HepG2 (cell line): ENCODE results near the gene ADGRV1. TPM values are rescaled to one million over a fixed set of nuclear protein-coding genes. Genes with fewer than 3 reads are reported as not detected.
A peak's percentile ranks its signal among the peaks of the same experiment; 100 is the strongest.

Experiments used
- ATAC-seq: fragments of 200-7000 bp; cut with Tn5 transposase; 3 replicates; pipeline ENCODE4 v1.9.1; 2020; ENCODE audit warnings: mild to moderate bottlenecking, moderate library complexity
- BruUV-seq: library from RNA; stranded (reverse); fragments of 400-500 nt; replicated peaks from 2 replicates; lab custom pipeline; 2021; lab: Mats Ljungman, UMichigan
- CTCF ChIA-PET: fragments of 300-600 bp; formaldehyde crosslinking; extraction: SDS; loops from one replicate; lab custom pipeline; 2021; ENCODE audit warnings: low total read pairs, inconsistent platforms, low intra/inter-chr PET ratio; lab: Yijun Ruan, JAX
- POLR2A ChIA-PET: fragments of 350-600 bp; sonication (Branson Sonifier 250); formaldehyde crosslinking; loops from one replicate; lab custom pipeline; 2020; ENCODE audit warnings: antibody characterized with exemption, inconsistent platforms; lab: Yijun Ruan, JAX
- DNase-seq: peaks from one replicate; pipeline ENCODE4 v3.0.0-alpha.2; 2015; ENCODE audit warnings: low spot score
- FAIRE-seq: peaks from 3 replicates; lab custom pipeline; 2011; peaks lifted over from hg19 to GRCh38; lab: Jason Lieb, UNC
- H2AFZ ChIP-seq: one replicate; pipeline ENCODE4 v1.6.1; 2011; ENCODE audit warnings: low read length, inconsistent platforms
- H3K27ac ChIP-seq: fragments of 300-600 bp; 3 replicates; pipeline ENCODE4 v1.8.0; 2011; ENCODE audit warnings: mixed run types, mild to moderate bottlenecking, mixed read lengths, low read length, inconsistent platforms; ENCODE audit not compliant: insufficient read depth; ENCODE audit errors: extremely low read length
- H3K27me3 ChIP-seq, 2 experiments: fragments of 200-600 bp in 1 of 2; 2 replicates in 1 of 2; 3 replicates in 1 of 2; pipeline versions ENCODE4 v1.6.0 to v1.8.0; 2011; ENCODE audit warnings: low read length in 2 of 2, mild to moderate bottlenecking in 2 of 2, moderate library complexity in 2 of 2, inconsistent platforms in 1 of 2; ENCODE audit not compliant: insufficient read depth in 2 of 2, control insufficient read depth in 1 of 2
- H3K36me3 ChIP-seq, 2 experiments: fragments of 200-600 bp in 1 of 2; replicated peaks in 1 of 2; 2 replicates in 1 of 2; 3 replicates in 1 of 2; pipeline versions ENCODE4 v1.5.1 to v1.8.0; 2011; ENCODE audit warnings: low read length in 2 of 2, inconsistent platforms in 1 of 2; ENCODE audit not compliant: insufficient read depth in 2 of 2, control insufficient read depth in 1 of 2
- H3K4me1 ChIP-seq: 2 replicates; pipeline ENCODE4 v1.5.1; 2012; ENCODE audit warnings: low read length, inconsistent platforms; ENCODE audit not compliant: insufficient read depth
- H3K4me2 ChIP-seq: 2 replicates; pipeline ENCODE4 v1.6.0; 2011; ENCODE audit warnings: low read depth, low read length, inconsistent platforms
- H3K4me3 ChIP-seq, 3 experiments: fragments of 200-600 bp in 1 of 3; sonication (generic), shearing (Covaris generic) in 1 of 3; replicated peaks in 1 of 3; 2 replicates each; pipeline ENCODE4 v1.5.1; 2011 to 2016; ENCODE audit warnings: low read length in 3 of 3, inconsistent platforms in 2 of 3, low read depth in 2 of 3, mild to moderate bottlenecking in 2 of 3, control low read depth in 1 of 3, mixed read lengths in 1 of 3; ENCODE audit not compliant: insufficient read depth in 1 of 3
- H3K79me2 ChIP-seq: one replicate; pipeline ENCODE4 v1.6.1; 2011; ENCODE audit warnings: low read length, inconsistent platforms; ENCODE audit not compliant: insufficient read depth
- H3K9ac ChIP-seq: 2 replicates; pipeline ENCODE4 v1.6.0; 2011; ENCODE audit warnings: mild to moderate bottlenecking, low read depth, low read length, inconsistent platforms; ENCODE audit not compliant: insufficient read depth
- H3K9me3 ChIP-seq: 2 replicates; pipeline ENCODE4 v1.5.1; 2012; ENCODE audit warnings: mild to moderate bottlenecking, low read length
- H4K20me1 ChIP-seq: 2 replicates; pipeline ENCODE4 v1.6.0; 2011; ENCODE audit warnings: inconsistent platforms, mild to moderate bottlenecking, low read length, moderate library complexity; ENCODE audit not compliant: insufficient read depth
- AHDC1 ChIP-seq: sonication (generic); formaldehyde crosslinking; IDR thresholded peaks from 2 replicates; pipeline ENCODE4 v1.5.1; 2020; ENCODE audit warnings: mild to moderate bottlenecking, missing genetic modification reagents, borderline replicate concordance
- CENPX ChIP-seq: sonication (generic); formaldehyde crosslinking; IDR thresholded peaks from 2 replicates; pipeline ENCODE4 v1.9.0; 2021; ENCODE audit warnings: mild to moderate bottlenecking, missing genetic modification reagents, moderate library complexity
- TAF15 ChIP-seq: fragments of 200-400 bp; formaldehyde crosslinking; IDR thresholded peaks from one replicate; pipeline ENCODE4 v1.6.1; 2018; ENCODE audit warnings: mild to moderate bottlenecking, low read depth, low read length; ENCODE audit not compliant: poor library complexity, severe bottlenecking
- ZNF234 ChIP-seq: sonication (generic); formaldehyde crosslinking; conservative IDR thresholded peaks from 2 replicates; pipeline ENCODE4 v1.5.1; 2020; ENCODE audit warnings: mild to moderate bottlenecking, missing genetic modification reagents
- ZNF354B ChIP-seq: sonication (generic); formaldehyde crosslinking; IDR thresholded peaks from 2 replicates; pipeline ENCODE4 v1.8.0; 2022; ENCODE audit warnings: mild to moderate bottlenecking, missing genetic modification reagents
- ZNF629 ChIP-seq: sonication (generic); formaldehyde crosslinking; conservative IDR thresholded peaks from 2 replicates; pipeline ENCODE4 v1.5.0; 2020; ENCODE audit warnings: missing genetic modification reagents
- WGBS: methylation state at CpG from one replicate; pipeline ENCODE4 v1.1.6; 2017; ENCODE audit warnings: low lambda C conversion rate; 5-methylcytosine and 5-hydroxymethylcytosine counted together
- in situ Hi-C: cut with HindIII; loops from 2 replicates; pipeline ENCODE4 v1.10.0; 2017; ENCODE audit warnings: low pct_unique_long_range_greater_than_20kb; ENCODE audit not compliant: extremely low pct_ligation_motif_present
- intact Hi-C: fragments of 100-400 bp; cut with micrococcal nuclease; formaldehyde crosslinking; loops from one replicate; pipeline ENCODE4 v1.10.0; 2022; ENCODE audit not compliant: unreplicated experiment
- polyA plus RNA-seq, 8 experiments: library from polyadenylated mRNA; depleted of rRNA in 3 of 8; stranded (reverse) in 7 of 8; unstranded in 1 of 8; fragments of >200 nt; fragmentation: Illumina TruSeq in 4 of 8; extraction: Trizol in 4 of 8; gene quantifications; 2 replicates each; pipeline versions ENCODE4 v1.2.1 to v1.2.3, GENCODE V29; 2011 to 2016; ENCODE audit warnings: low read depth in 4 of 8, missing spikeins in 1 of 8, mixed read lengths in 1 of 8; ENCODE audit not compliant: insufficient read depth in 1 of 8
- total RNA-seq, 5 experiments: library from RNA; depleted of rRNA; stranded (reverse); fragments of >200 nt; fragmentation: Illumina TruSeq; extraction: Trizol; gene quantifications; 2 replicates each; pipeline ENCODE4 v1.2.3, GENCODE V29; 2016; ENCODE audit warnings: low read depth in 1 of 5
- TF ChIP-seq, protein P1 (sequence below): sonication (generic); formaldehyde crosslinking; IDR thresholded peaks from 2 replicates; pipeline ENCODE4 v1.5.1; 2020; ENCODE audit warnings: missing genetic modification reagents, mild to moderate bottlenecking, borderline replicate concordance

The ADGRV1 gene
- total and polyA plus RNA-seq, 2 of the 13 experiments (the other 11 are each of a cell fraction or from before 2014, with no cell fraction given): 1.7 to 3.9 TPM

DNA sequence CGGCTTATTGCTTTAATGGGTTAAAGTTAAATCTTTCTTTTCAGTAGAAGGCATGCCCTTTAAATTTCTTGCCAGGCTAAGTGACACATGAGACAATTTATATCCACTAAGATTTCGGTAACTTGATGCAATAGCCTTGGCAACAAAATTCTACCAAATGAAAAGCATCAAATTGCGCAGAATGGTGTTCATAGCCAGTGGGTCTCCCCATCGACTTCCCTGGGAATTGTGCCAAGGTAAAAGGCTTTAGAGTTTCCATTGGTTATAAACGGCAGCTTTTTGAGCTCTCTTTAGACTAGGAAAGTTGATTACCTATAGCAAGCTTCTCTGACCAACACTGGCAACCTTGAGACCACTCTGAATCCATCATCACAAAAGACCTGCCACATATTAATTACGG lies 466.1 kb downstream of the ADGRV1 start (continued):
- TF ChIP-seq, protein P1, sequence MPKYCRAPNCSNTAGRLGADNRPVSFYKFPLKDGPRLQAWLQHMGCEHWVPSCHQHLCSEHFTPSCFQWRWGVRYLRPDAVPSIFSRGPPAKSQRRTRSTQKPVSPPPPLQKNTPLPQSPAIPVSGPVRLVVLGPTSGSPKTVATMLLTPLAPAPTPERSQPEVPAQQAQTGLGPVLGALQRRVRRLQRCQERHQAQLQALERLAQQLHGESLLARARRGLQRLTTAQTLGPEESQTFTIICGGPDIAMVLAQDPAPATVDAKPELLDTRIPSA: no peak

- Histone ChIP-seq H3K4me2 (no peak overlapping the region), H2AFZ (no peak overlapping the region), H3K27ac (no peak overlapping the region), H3K4me3 (no peak overlapping the region), H4K20me1 (no peaks in the 10 kb centered on the region), H3K4me1 (peaks cover 43% of the 10 kb centered on the region), H3K36me3 (no peaks in the 10 kb centered on the region), H3K27me3 (no peaks in the 10 kb centered on the region)
- intact Hi-C loops: loop anchor here (5.0 kb wide), 1 partner anchor 287 kb away; no protein-coding TSS in a partner anchor
- no peak for DNase-seq
- BruUV-seq: no TSS peak
- no peak for ATAC-seq
- no peak for FAIRE-seq
- 96% methylated on average over 3 of the region's 3 CpGs for WGBS
- POLR2A ChIA-PET: no interaction called here
- CTCF ChIA-PET: no interaction called here
- no peak for TF ChIP-seq ZNF234 (CRISPR knock-in tag)
- TF ChIP-seq TAF15: no peak
- TF ChIP-seq, all 625 proteins: peak for 0
- Histone ChIP-seq H3K9ac (no peak overlapping the region), H3K9me3 (no peaks in the 10 kb centered on the region), H3K79me2 (no peaks in the 10 kb centered on the region)
- in situ Hi-C loops: no loop called here
These were observed 466.9 kb downstream of the ADGRV1 start for GRCh38 chr5:91025449-91025848.

- no peak overlapping the region for H3K4me3 ChIP-seq
- H4K20me1 ChIP-seq: no peaks in the 10 kb centered on the region
- no peak overlapping the region for H3K27ac ChIP-seq
- no peaks in the 10 kb centered on the region for H3K79me2 ChIP-seq
- H3K9me3 ChIP-seq: no peaks in the 10 kb centered on the region
- DNase-seq (no peak), FAIRE-seq (no peak), ATAC-seq (no peak)
- no peaks in the 10 kb centered on the region for H3K36me3 ChIP-seq
- no peak overlapping the region for H3K4me2 ChIP-seq
- ChIA-PET POLR2A (no interaction called here), CTCF (no interaction called here)
- no peaks in the 10 kb centered on the region for H3K27me3 ChIP-seq
- intact Hi-C loops: loop anchor here (2.0 to 5.0 kb wide), 2 partner anchors 13 to 286 kb away; no protein-coding TSS in a partner anchor
- H3K4me1 ChIP-seq: peaks cover 48% of the 10 kb centered on the region
- no peak overlapping the region for H3K9ac ChIP-seq
- no peak overlapping the region for H2AFZ ChIP-seq
- WGBS: 98% methylated on average over 2 of the region's 2 CpGs
- no TSS peak for BruUV-seq
- in situ Hi-C loops: no loop called here
- TF ChIP-seq CENPX (no peak), AHDC1 (CRISPR knock-in tag) (0 out of 2 replicates have a peak, but pooled peaks have one; percentile 20), ZNF629 (peak; percentile 46; the same call in 1 of the 2 replicates), ZNF354B (CRISPR knock-in tag) (no peak)
These were observed 467.4 kb downstream of the ADGRV1 start for GRCh38 chr5:91025956-91026355.
